GM10266 (cell line): Measurements from ENCODE around the gene RANBP10.

Experiments
- DNase-seq: peaks from one replicate; pipeline ENCODE4 v3.0.0; 2012; ENCODE audit errors: extremely low spot score
- TF ChIP-seq, protein P1 (sequence below): IDR thresholded peaks from 2 replicates; pipeline ENCODE4 v1.5.1; 2012; ENCODE audit warnings: mild to moderate bottlenecking, low read depth; ENCODE audit not compliant: control insufficient read depth, insufficient read depth; ENCODE audit errors: missing control alignments

RANBP10 gene

GRCh38 chr16:67825906-67826305 lies 19.5 kb upstream of the RANBP10 start:
- no peak for DNase-seq
- TF ChIP-seq, protein P1, sequence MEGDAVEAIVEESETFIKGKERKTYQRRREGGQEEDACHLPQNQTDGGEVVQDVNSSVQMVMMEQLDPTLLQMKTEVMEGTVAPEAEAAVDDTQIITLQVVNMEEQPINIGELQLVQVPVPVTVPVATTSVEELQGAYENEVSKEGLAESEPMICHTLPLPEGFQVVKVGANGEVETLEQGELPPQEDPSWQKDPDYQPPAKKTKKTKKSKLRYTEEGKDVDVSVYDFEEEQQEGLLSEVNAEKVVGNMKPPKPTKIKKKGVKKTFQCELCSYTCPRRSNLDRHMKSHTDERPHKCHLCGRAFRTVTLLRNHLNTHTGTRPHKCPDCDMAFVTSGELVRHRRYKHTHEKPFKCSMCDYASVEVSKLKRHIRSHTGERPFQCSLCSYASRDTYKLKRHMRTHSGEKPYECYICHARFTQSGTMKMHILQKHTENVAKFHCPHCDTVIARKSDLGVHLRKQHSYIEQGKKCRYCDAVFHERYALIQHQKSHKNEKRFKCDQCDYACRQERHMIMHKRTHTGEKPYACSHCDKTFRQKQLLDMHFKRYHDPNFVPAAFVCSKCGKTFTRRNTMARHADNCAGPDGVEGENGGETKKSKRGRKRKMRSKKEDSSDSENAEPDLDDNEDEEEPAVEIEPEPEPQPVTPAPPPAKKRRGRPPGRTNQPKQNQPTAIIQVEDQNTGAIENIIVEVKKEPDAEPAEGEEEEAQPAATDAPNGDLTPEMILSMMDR, result no peak

GRCh38 chr16:67825119-67825518 lies 18.8 kb upstream of the RANBP10 start:
- TF ChIP-seq, protein P1, result no peak
- DNase-seq, result no peak

GRCh38 chr16:67822511-67822910 lies 16.2 kb upstream of the RANBP10 start:
- TF ChIP-seq, protein P1, result no peak
- no peak for DNase-seq

DNA sequence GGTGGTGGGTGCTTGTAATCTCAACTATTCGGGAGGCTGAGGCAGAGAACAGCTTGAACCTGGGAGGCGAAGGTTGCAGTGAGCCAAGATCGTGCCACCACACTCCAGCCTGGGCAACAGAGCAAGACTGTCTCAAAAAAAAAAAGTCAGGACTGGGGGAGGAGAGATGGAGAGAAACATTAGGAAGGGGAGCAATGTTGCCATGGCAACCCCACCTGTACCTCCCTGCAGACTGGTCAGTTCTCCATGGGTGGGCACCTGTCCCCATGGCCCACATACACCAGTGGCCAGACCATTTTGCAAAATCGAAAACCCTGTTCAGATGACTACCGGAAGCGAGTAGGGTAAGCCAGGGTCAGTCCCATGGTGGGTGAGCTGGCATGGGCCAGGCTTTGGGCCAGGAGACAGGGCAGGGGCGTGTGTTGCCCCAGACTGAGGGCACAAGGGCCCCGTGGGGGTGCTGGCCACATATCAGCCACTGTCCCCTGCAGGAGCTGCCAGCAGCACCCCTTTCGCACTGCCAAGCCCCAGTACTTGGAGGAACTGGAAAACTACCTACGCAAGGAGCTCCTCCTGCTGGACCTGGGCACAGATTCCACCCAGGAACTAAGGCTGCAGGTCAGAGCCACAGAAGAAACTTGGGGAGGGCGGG lies 14.4 kb upstream of the RANBP10 start:
- TF ChIP-seq, protein P1, result no peak
- no peak for DNase-seq

- DNase-seq, result no peak
- TF ChIP-seq, protein P1, result no peak
These were observed 8.2 kb upstream of the RANBP10 start for GRCh38 chr16:67814567-67814966.

GRCh38 chr16:67811899-67812298 lies 5.5 kb upstream of the RANBP10 start:
- TF ChIP-seq, protein P1, result no peak
- no peak for DNase-seq

DNA sequence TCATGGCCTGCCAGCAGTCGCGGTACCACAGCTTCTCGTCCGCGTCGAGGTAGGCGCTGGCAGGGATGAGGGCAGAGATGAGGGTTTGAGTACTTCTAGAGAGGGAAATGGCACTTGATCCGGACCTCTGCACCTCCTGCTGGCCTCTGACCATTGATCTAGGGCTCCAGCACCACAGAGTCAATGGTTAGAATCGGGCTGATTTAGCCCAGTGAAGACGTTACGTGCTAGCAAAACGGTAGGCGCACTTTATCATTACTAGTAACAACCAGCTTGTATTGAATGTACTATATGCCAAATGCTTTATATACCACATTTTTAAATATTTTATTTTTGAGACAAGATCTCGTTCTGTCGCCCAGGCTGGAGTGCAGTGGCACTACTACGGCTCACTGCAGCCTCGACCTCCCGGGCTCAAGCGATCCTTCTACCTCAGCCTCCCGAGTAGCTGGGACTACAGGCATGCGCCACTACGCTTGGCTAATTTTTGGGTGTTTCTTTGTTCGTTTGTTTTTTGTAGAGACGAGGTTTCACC lies 855 bp upstream of the RANBP10 start:
- TF ChIP-seq, protein P1, result peak; percentile 12
- no peak for DNase-seq
